HCT116 (cell line): ENCODE measurements around the gene TLN1.

ENCODE experiments used
- ELF1 ChIP-seq: IDR thresholded peaks from 2 replicates; pipeline ENCODE4 v1.6.1; 2012; ENCODE audit warnings: low read depth, borderline replicate concordance
- EZH2 ChIP-seq: fragments of 200-600 bp; sonication (generic); IDR thresholded peaks from 2 replicates; pipeline ENCODE4 v1.6.1; 2017; ENCODE audit warnings: antibody characterized with exemption, mixed run types
- EZH2phosphoT487 ChIP-seq: fragments of 200-600 bp; IDR thresholded peaks from 2 replicates; pipeline ENCODE4 v1.6.1; 2018; ENCODE audit warnings: antibody characterized with exemption, borderline replicate concordance
- POLR2A ChIP-seq: IDR thresholded peaks from 2 replicates; pipeline ENCODE4 v1.7.0; 2011; ENCODE audit warnings: borderline replicate concordance; ENCODE audit not compliant: insufficient read depth, insufficient read length; ENCODE audit errors: extremely low read depth
- POLR2AphosphoS5 ChIP-seq: IDR thresholded peaks from 2 replicates; pipeline ENCODE4 v1.6.1; 2011; ENCODE audit warnings: mild to moderate bottlenecking, low read depth, low read length, moderate library complexity
- RAD21 ChIP-seq: IDR thresholded peaks from 2 replicates; pipeline ENCODE4 v1.6.1; 2012; ENCODE audit warnings: low read depth, mild to moderate bottlenecking
- SP1 ChIP-seq: IDR thresholded peaks from 2 replicates; pipeline ENCODE4 v1.6.1; 2012; ENCODE audit warnings: low read depth
- SRF ChIP-seq: IDR thresholded peaks from 2 replicates; pipeline ENCODE4 v1.6.1; 2012; ENCODE audit warnings: low read depth
- TCF7L2 ChIP-seq: IDR thresholded peaks from 2 replicates; pipeline ENCODE4 v1.7.0; 2011; ENCODE audit warnings: borderline replicate concordance, inconsistent platforms; ENCODE audit not compliant: insufficient read depth, insufficient read length; ENCODE audit errors: extremely low read depth
- YY1 ChIP-seq: IDR thresholded peaks from 2 replicates; pipeline ENCODE4 v1.6.1; 2011; ENCODE audit warnings: low read length, low read depth, moderate library complexity, mild to moderate bottlenecking; ENCODE audit not compliant: insufficient replicate concordance; ENCODE audit errors: extremely low read depth
- ZFX ChIP-seq: fragments of 450-650 bp; IDR thresholded peaks from 2 replicates; pipeline ENCODE4 v1.6.1; 2017
- ZNF274 ChIP-seq: fragments of 200-500 bp; sonication (Bioruptor generic); IDR thresholded peaks from 2 replicates; pipeline ENCODE4 v1.6.1; 2014; ENCODE audit warnings: mild to moderate bottlenecking, low read depth, low read length, inconsistent platforms
- TF ChIP-seq, protein P1 (sequence below), 3 experiments: fragments of 200-600 bp in 1 of 3; sonication (generic) in 1 of 3; IDR thresholded peaks in 2 of 3; conservative IDR thresholded peaks in 1 of 3; 2 replicates each; pipeline ENCODE4 v1.5.1; 2012 to 2017; ENCODE audit warnings: low read depth in 2 of 3, low read length in 2 of 3, antibody characterized with exemption in 1 of 3, borderline replicate concordance in 1 of 3, control low read depth in 1 of 3, mild to moderate bottlenecking in 1 of 3, mixed read lengths in 1 of 3, mixed run types in 1 of 3, moderate library complexity in 1 of 3; ENCODE audit not compliant: insufficient read depth in 1 of 3
- TF ChIP-seq, protein P2 (sequence below): IDR thresholded peaks from 2 replicates; pipeline ENCODE4 v1.6.1; 2012

DNA sequence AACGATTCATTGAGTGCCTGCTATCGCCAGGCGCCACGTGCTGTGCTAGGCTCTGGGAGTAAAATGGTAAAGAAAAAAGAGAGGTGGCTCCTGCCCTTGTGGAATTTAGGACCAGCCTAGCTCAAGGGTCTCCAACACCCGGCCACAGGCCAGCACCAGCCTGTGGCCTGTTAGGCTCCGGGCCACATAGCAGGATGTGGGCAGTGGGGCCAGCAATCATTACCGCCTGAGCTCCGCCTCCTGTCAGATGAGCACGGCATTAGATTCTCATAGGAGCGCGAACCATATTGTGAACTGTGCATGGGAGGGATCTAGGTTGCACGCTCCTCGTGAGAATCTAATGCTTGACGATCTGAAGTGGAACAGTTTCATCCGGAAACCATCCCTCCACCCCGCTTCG is 75.6 kb downstream of the TLN1 start:
- TF ChIP-seq YY1, result no peak
- no peak for TF ChIP-seq EZH2
- TF ChIP-seq ZNF274, result no peak
- TF ChIP-seq, protein P1, sequence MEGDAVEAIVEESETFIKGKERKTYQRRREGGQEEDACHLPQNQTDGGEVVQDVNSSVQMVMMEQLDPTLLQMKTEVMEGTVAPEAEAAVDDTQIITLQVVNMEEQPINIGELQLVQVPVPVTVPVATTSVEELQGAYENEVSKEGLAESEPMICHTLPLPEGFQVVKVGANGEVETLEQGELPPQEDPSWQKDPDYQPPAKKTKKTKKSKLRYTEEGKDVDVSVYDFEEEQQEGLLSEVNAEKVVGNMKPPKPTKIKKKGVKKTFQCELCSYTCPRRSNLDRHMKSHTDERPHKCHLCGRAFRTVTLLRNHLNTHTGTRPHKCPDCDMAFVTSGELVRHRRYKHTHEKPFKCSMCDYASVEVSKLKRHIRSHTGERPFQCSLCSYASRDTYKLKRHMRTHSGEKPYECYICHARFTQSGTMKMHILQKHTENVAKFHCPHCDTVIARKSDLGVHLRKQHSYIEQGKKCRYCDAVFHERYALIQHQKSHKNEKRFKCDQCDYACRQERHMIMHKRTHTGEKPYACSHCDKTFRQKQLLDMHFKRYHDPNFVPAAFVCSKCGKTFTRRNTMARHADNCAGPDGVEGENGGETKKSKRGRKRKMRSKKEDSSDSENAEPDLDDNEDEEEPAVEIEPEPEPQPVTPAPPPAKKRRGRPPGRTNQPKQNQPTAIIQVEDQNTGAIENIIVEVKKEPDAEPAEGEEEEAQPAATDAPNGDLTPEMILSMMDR (IDR thresholded peaks at IDR 0.05 in 2 of 3, conservative IDR thresholded peaks at IDR 0.05 in 1 of 3; ENCODE audit: borderline replicate concordance in 1 of 3, insufficient read depth in 1 of 3, low read depth in 2 of 3, low read length in 2 of 3), result no peak
- TF ChIP-seq, protein P2, sequence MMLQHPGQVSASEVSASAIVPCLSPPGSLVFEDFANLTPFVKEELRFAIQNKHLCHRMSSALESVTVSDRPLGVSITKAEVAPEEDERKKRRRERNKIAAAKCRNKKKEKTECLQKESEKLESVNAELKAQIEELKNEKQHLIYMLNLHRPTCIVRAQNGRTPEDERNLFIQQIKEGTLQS, result no peak
- TF ChIP-seq ZFX, result no peak
- TF ChIP-seq POLR2AphosphoS5, result no peak
- TF ChIP-seq POLR2A, result no peak
- no peak for TF ChIP-seq TCF7L2
- TF ChIP-seq SRF, result no peak
- no peak for TF ChIP-seq EZH2phosphoT487
- TF ChIP-seq RAD21, result no peak
- no peak for TF ChIP-seq ELF1
- TF ChIP-seq SP1, result no peak
